ENCODE measurements around the gene MOCS3. TPM values are rescaled to one million over a fixed set of nuclear protein-coding genes. Genes with fewer than 3 reads are reported as not detected.

Gene MOCS3
- total RNA-seq, 1 experiment from 2014 or later = 13.2 TPM

DNA sequence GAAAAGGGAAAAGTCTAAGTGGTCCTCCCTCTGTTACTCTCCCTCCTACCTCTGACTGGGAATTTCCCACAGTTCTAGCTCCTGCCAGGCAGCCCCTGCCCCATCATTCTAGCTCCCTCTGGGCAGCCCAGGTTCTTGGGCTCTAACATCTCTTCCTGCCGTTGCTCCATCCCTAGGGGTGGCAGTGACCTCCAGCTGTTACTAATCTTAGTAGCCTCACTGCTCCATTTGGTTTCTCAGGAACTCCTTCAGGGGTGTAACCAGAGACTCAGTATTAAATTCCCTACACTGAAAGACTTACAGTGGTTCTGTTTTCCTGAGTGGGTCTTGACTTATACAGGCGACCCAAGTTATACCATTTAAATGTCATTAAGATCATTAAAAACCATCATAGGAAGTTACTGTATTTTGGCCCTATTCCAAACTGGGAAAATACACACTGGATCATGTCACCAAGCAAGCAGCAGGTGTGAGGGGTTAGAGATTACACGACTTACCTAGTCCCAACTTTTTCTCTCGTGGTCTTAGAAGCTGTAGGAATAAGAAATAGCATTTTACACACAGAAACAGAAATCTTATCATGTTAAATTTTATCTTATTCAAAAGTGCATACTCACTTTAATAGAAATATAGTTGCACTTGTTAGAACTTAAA lies 10.4 kb upstream of the MOCS3 start:
- intact Hi-C loops (cut with micrococcal nuclease; ENCODE audit: unreplicated experiment) = no loop called here

DNA sequence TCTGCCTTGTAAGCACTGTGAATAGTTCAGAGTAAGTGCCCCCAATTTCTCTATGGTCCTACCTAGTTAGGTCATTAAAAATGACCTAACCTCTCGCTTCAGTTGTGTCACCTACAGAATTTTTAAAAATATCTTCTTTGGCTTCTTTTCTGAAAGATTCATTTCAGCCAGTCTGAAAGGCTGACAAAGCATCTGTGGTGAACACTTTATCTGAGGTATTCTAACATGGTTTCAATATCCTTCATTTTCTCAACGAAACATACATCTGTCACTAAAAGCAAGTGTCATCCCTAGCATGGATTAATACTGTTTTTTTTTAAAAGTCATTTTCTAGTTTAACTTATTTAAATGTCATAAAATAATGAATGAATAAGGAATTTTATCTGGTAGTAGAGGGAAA lies 5.4 kb upstream of the MOCS3 start:
- BruUV-seq (replicated peaks) = no TSS peak
- CTCF ChIA-PET = no interaction called here

More for the DNA sequence above, 10.4 kb upstream of the MOCS3 start:
- no TSS peak for BruUV-seq (replicated peaks)
- H3K4me1 Mint-ChIP-seq (ENCODE audit: low read depth, unreplicated experiment) = peaks cover 14% of the 10 kb centered on the region
- Histone ChIP-seq H3K4me1 (peaks cover 9% of the 10 kb centered on the region; the same call in 1 of the 2 replicates), H3K36me3 (ENCODE audit: control insufficient read depth, insufficient read depth, low read length) (peaks cover 18% of the 10 kb centered on the region), H3K27me3 (replicated peaks; ENCODE audit: control insufficient read depth, insufficient read depth, low read length) (no peaks in the 10 kb centered on the region), H3K4me3 (ENCODE audit: low read depth, low read length) (no peak overlapping the region), H3K9me3 (no peaks in the 10 kb centered on the region)
- TF ChIP-seq, protein P1, sequence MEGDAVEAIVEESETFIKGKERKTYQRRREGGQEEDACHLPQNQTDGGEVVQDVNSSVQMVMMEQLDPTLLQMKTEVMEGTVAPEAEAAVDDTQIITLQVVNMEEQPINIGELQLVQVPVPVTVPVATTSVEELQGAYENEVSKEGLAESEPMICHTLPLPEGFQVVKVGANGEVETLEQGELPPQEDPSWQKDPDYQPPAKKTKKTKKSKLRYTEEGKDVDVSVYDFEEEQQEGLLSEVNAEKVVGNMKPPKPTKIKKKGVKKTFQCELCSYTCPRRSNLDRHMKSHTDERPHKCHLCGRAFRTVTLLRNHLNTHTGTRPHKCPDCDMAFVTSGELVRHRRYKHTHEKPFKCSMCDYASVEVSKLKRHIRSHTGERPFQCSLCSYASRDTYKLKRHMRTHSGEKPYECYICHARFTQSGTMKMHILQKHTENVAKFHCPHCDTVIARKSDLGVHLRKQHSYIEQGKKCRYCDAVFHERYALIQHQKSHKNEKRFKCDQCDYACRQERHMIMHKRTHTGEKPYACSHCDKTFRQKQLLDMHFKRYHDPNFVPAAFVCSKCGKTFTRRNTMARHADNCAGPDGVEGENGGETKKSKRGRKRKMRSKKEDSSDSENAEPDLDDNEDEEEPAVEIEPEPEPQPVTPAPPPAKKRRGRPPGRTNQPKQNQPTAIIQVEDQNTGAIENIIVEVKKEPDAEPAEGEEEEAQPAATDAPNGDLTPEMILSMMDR (IDR thresholded peaks at IDR 0.05; ENCODE audit: insufficient read depth in 1 of 2, low read depth in 1 of 2, low read length in 1 of 2, severe bottlenecking in 1 of 2, unreplicated experiment in 1 of 2) = no peak
- no peak overlapping the region for H3K4me3 Mint-ChIP-seq (ENCODE audit: unreplicated experiment)
- POLR2A ChIA-PET = interaction anchor here (1.6 kb wide), 1 partner anchor 10 kb away, joined by 10 read pairs; the partner anchor contains the start of genes DPM1 and MOCS3
- no peaks in the 10 kb centered on the region for H3K9me3 Mint-ChIP-seq (ENCODE audit: unreplicated experiment)
- DNase-seq = no peak
- peak overlapping the region; percentile 46 for H3K27ac Mint-ChIP-seq (ENCODE audit: unreplicated experiment)
- CTCF ChIA-PET = interaction anchor here (1.2 to 1.4 kb wide), 2 partner anchors 39 to 154 kb away, joined by 3 read pairs; partner anchors contain the start of gene BCAS4
- H3K36me3 Mint-ChIP-seq (ENCODE audit: insufficient read depth, unreplicated experiment) = peaks cover 93% of the 10 kb centered on the region
- H3K27me3 Mint-ChIP-seq (ENCODE audit: insufficient read depth, unreplicated experiment) = no peaks in the 10 kb centered on the region

DNA sequence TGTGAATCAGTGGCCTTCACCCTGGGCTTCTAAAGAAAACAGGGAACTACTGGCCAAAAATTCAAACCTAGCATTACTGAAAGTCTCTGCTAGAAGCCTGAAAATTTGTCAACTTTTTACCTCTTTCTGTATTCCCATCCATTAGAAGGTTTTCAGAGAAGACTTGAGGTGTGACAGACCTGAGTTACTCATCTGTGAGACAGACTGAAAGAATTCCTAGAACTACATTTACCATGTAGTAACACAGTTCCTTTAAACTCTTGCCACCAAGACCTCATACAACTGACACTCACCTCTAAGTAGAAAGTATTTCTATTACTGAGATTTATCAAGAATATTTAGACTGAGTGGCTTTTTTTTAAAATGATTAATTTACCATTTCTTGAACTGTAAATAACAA lies 4.8 kb upstream of the MOCS3 start:
- peaks cover 29% of the 10 kb centered on the region for H3K4me1 Mint-ChIP-seq (ENCODE audit: low read depth, unreplicated experiment)
- BruUV-seq (replicated peaks) = no TSS peak
- TF ChIP-seq, protein P1 (IDR thresholded peaks at IDR 0.05; ENCODE audit: insufficient read depth in 1 of 2, low read depth in 1 of 2, low read length in 1 of 2, severe bottlenecking in 1 of 2, unreplicated experiment in 1 of 2) = no peak

More for the DNA sequence above, 5.4 kb upstream of the MOCS3 start:
- Histone ChIP-seq H3K4me1 (peaks cover 18% of the 10 kb centered on the region), H3K4me3 (ENCODE audit: low read depth, low read length) (no peak overlapping the region), H3K9me3 (no peaks in the 10 kb centered on the region), H3K27me3 (replicated peaks; ENCODE audit: control insufficient read depth, insufficient read depth, low read length) (no peaks in the 10 kb centered on the region), H3K36me3 (ENCODE audit: control insufficient read depth, insufficient read depth, low read length) (peaks cover 5% of the 10 kb centered on the region)
- peaks cover 95% of the 10 kb centered on the region for H3K36me3 Mint-ChIP-seq (ENCODE audit: insufficient read depth, unreplicated experiment)
- POLR2A ChIA-PET = no interaction called here
- no peak overlapping the region for H3K27ac Mint-ChIP-seq (ENCODE audit: unreplicated experiment)
- H3K9me3 Mint-ChIP-seq (ENCODE audit: unreplicated experiment) = no peaks in the 10 kb centered on the region
- H3K27me3 Mint-ChIP-seq (ENCODE audit: insufficient read depth, unreplicated experiment) = no peaks in the 10 kb centered on the region
- DNase-seq = no peak
- peaks cover 29% of the 10 kb centered on the region for H3K4me1 Mint-ChIP-seq (ENCODE audit: low read depth, unreplicated experiment)
- intact Hi-C loops (cut with micrococcal nuclease; ENCODE audit: unreplicated experiment) = no loop called here
- TF ChIP-seq, protein P1 (IDR thresholded peaks at IDR 0.05; ENCODE audit: insufficient read depth in 1 of 2, low read depth in 1 of 2, low read length in 1 of 2, severe bottlenecking in 1 of 2, unreplicated experiment in 1 of 2) = no peak
- H3K4me3 Mint-ChIP-seq (ENCODE audit: unreplicated experiment) = no peak overlapping the region

More for the DNA sequence above, 4.8 kb upstream of the MOCS3 start:
- Mint-ChIP-seq H3K36me3 (ENCODE audit: insufficient read depth, unreplicated experiment) (peaks cover 95% of the 10 kb centered on the region), H3K4me3 (ENCODE audit: unreplicated experiment) (no peak overlapping the region), H3K27ac (ENCODE audit: unreplicated experiment) (no peak overlapping the region), H3K27me3 (ENCODE audit: insufficient read depth, unreplicated experiment) (no peaks in the 10 kb centered on the region), H3K9me3 (ENCODE audit: unreplicated experiment) (no peaks in the 10 kb centered on the region)
- DNase-seq = no peak
- POLR2A ChIA-PET = no interaction called here
- peaks cover 5% of the 10 kb centered on the region for H3K36me3 ChIP-seq (ENCODE audit: control insufficient read depth, insufficient read depth, low read length)
- no peak overlapping the region for H3K4me3 ChIP-seq (ENCODE audit: low read depth, low read length)
- H3K27me3 ChIP-seq (replicated peaks; ENCODE audit: control insufficient read depth, insufficient read depth, low read length) = no peaks in the 10 kb centered on the region
- intact Hi-C loops (cut with micrococcal nuclease; ENCODE audit: unreplicated experiment) = no loop called here
- H3K9me3 ChIP-seq = no peaks in the 10 kb centered on the region
- H3K4me1 ChIP-seq = peaks cover 18% of the 10 kb centered on the region
- CTCF ChIA-PET = no interaction called here

All from Caco-2 (cell line).